Osteocyte (in vitro differentiated cells): ENCODE results near the gene DNM2. TPM values are rescaled to one million over a fixed set of nuclear protein-coding genes. Genes with fewer than 3 reads are reported as not detected.
A peak's percentile ranks its signal among the peaks of the same experiment; 100 is the strongest.

Experiments
- DNase-seq: peaks from one replicate; pipeline ENCODE4 v3.0.0; 2021; ENCODE audit warnings: mixed read lengths; ENCODE audit not compliant: unreplicated experiment; ENCODE audit errors: extremely low spot score
- H3K27ac Mint-ChIP-seq: one replicate; pipeline ENCODE4 v1.8.0; 2021; ENCODE audit warnings: mild to moderate bottlenecking, mixed read lengths; ENCODE audit not compliant: unreplicated experiment
- H3K27me3 Mint-ChIP-seq: one replicate; pipeline ENCODE4 v1.8.0; 2021; ENCODE audit warnings: mixed read lengths; ENCODE audit not compliant: unreplicated experiment
- H3K36me3 Mint-ChIP-seq: one replicate; pipeline ENCODE4 v1.8.0; 2021; ENCODE audit warnings: mixed read lengths; ENCODE audit not compliant: unreplicated experiment
- H3K4me1 Mint-ChIP-seq: one replicate; pipeline ENCODE4 v1.8.0; 2021; ENCODE audit warnings: mixed read lengths; ENCODE audit not compliant: unreplicated experiment
- H3K4me3 Mint-ChIP-seq: one replicate; pipeline ENCODE4 v1.8.0; 2021; ENCODE audit warnings: mild to moderate bottlenecking, moderate library complexity, mixed read lengths; ENCODE audit not compliant: unreplicated experiment
- H3K9me3 Mint-ChIP-seq: one replicate; pipeline ENCODE4 v1.8.0; 2021; ENCODE audit warnings: mixed read lengths; ENCODE audit not compliant: unreplicated experiment
- total RNA-seq: library from RNA; stranded (reverse); gene quantifications from 2 replicates; pipeline ENCODE4 v1.2.1, GENCODE V29; 2021
- TF ChIP-seq, protein P1 (sequence below): fragments of 200-600 bp; sonication (generic); IDR thresholded peaks from 2 replicates; pipeline ENCODE4 v1.5.0; 2021; ENCODE audit warnings: antibody characterized with exemption, mild to moderate bottlenecking, moderate library complexity

Gene DNM2
- total RNA-seq, 1 donor from 2014 or later, result 157 TPM

DNA sequence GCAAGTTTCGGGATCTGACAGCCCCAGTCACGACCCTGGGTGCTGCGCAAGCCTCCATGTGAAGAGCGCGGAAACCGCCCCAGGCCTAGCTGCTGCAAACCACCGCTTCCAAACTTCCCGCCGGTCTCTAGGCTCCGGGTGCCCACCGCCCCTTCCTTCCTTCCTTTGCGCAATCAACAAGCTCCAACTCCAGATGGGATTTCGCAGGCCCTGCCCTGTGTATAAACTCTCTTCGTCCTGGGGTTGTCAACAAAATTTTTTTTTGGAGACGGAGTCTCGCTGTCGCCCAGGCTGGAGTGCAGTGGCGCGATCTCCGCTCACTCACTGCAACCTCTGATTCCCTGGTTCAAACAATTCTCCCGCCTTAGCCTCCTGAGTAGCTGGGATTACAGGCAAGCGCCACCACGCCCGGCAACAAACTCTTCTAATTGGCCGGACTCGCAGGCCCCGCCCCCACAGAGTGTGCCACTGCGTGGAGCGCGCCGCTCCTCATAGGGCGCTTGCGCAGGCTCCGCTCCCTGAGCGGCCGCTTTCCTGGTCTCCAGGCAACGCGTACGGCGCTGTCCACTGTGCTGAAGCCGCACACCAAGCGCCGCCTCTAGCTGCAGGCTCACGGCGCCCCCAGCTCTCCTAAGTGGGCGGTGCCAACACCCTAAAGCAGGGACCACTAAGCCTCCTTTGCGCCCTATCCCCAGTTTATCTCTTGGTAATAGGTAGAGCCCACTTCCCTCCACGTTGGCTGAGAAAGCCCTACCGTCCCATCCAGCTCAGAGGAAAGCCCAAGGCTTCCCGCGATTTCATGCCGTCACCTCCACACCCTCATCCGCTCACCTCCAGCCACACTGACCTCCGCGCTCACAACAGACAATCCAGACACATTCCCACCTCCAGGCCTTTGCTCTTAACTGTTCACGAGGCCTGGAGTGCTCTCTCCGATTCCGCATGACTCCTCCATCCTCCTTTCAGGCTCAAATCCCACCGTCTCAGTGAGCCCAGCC lies 22.2 kb upstream of the DNM2 start:
- H3K27me3 Mint-ChIP-seq, result no peaks in the 10 kb centered on the region
- TF ChIP-seq, protein P1, sequence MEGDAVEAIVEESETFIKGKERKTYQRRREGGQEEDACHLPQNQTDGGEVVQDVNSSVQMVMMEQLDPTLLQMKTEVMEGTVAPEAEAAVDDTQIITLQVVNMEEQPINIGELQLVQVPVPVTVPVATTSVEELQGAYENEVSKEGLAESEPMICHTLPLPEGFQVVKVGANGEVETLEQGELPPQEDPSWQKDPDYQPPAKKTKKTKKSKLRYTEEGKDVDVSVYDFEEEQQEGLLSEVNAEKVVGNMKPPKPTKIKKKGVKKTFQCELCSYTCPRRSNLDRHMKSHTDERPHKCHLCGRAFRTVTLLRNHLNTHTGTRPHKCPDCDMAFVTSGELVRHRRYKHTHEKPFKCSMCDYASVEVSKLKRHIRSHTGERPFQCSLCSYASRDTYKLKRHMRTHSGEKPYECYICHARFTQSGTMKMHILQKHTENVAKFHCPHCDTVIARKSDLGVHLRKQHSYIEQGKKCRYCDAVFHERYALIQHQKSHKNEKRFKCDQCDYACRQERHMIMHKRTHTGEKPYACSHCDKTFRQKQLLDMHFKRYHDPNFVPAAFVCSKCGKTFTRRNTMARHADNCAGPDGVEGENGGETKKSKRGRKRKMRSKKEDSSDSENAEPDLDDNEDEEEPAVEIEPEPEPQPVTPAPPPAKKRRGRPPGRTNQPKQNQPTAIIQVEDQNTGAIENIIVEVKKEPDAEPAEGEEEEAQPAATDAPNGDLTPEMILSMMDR, result no peak
- H3K9me3 Mint-ChIP-seq, result no peaks in the 10 kb centered on the region
- H3K4me3 Mint-ChIP-seq, result peak overlapping the region; percentile 78
- DNase-seq, result peak; percentile 98
- H3K4me1 Mint-ChIP-seq, result peaks cover 15% of the 10 kb centered on the region
- H3K27ac Mint-ChIP-seq, result peak overlapping the region; percentile 59
- peaks cover 8% of the 10 kb centered on the region for H3K36me3 Mint-ChIP-seq

DNA sequence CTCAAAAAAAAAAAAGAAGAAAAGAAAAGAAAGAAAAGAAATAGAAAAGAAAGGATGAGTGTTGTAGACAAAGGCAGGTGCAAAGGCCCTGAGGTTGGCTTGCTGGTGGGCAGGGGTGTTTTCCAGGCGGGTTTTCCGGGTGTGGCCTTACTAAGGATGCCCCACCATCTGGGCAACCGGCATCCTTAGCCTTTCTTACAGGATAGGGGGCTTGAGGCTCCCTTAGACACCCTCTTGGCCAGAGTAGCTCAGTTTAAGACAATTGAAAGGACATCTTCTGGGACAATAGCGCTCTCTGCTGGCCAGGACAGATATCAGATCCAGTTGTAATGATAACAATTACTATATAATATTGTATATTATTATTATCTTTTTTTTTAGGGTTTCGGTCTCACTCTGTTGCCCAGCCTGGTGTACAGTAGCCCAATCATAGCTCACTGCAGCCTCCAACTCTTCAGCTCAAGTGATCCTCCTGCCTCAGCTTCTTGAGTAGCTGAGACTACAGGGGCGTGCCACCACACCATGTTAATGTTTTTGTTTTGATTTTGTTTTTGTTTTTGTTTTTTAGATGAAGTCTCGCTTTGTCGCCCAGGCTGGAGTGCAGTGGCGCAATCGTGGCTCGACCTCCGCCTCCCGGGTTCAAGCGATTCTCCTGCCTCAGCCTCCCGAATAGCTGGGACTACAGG lies 18.1 kb upstream of the DNM2 start:
- DNase-seq, result no peak
- TF ChIP-seq, protein P1, result peak; percentile 66
- Mint-ChIP-seq H3K4me3 (no peak overlapping the region), H3K27me3 (no peaks in the 10 kb centered on the region), H3K36me3 (no peaks in the 10 kb centered on the region), H3K9me3 (no peaks in the 10 kb centered on the region), H3K4me1 (peaks cover 25% of the 10 kb centered on the region), H3K27ac (no peak overlapping the region)

- TF ChIP-seq, protein P1, result no peak
- peak overlapping the region; percentile 87 for H3K4me3 Mint-ChIP-seq
- H3K9me3 Mint-ChIP-seq, result no peaks in the 10 kb centered on the region
- no peak for DNase-seq
- no peaks in the 10 kb centered on the region for H3K27me3 Mint-ChIP-seq
- H3K27ac Mint-ChIP-seq, result peak overlapping the region; percentile 62
- peaks cover 11% of the 10 kb centered on the region for H3K4me1 Mint-ChIP-seq
- no peaks in the 10 kb centered on the region for H3K36me3 Mint-ChIP-seq
These were observed 15.8 kb upstream of the DNM2 start for GRCh38 chr19:10701955-10702525.

GRCh38 chr19:10706990-10707389 lies 10.9 kb upstream of the DNM2 start:
- Mint-ChIP-seq H3K27ac (no peak overlapping the region), H3K4me3 (no peak overlapping the region), H3K9me3 (no peaks in the 10 kb centered on the region), H3K4me1 (peaks cover 4% of the 10 kb centered on the region), H3K27me3 (no peaks in the 10 kb centered on the region), H3K36me3 (no peaks in the 10 kb centered on the region)
- no peak for DNase-seq
- TF ChIP-seq, protein P1, result no peak
